Measurements from ENCODE around the gene TSPAN18. TPM values are rescaled to one million over a fixed set of nuclear protein-coding genes. Genes with fewer than 3 reads are reported as not detected.

The TSPAN18 gene
- total RNA-seq, 1 donor = 8.5 TPM

DNA sequence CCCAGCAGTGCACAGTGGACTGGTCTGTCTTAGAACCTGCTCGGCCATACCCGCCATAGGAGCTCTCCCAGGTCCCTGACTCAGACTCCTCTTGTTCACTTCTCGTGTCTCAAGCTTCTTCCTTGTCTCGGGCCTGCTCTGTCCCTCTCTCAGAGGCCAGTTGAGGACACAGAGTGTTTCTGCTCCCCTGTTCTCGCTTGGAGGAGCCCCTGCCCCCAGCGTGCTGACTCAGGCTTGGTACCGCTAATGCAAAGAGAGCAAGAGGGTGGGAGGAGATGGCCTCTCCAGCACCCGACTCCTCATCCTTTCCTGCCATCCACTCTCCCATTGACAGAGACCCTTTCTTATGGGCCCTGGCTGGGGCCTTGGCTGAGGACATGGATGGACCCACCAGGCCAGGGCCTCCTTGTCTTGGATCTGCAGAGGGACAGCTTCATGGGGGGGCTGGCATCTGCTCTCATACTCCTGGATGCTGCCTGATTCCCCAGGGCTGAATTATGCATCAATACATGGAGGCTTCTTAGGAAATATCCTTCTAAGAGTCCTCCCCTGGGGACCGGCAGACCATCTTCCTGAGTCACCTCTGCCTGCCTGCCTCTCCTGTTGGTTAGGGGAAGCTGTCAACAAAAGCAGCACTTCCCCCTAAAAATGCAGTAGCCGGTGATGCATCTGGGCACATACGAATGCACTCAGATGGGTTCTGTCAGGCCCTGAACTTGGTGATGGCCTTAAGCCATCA is 15.9 kb downstream of the TSPAN18 start:
- no peak overlapping the region for H3K4me3 ChIP-seq (ENCODE audit: low read length)
- no peaks in the 10 kb centered on the region for H3K4me1 ChIP-seq (ENCODE audit: insufficient read depth, low read length)

GRCh38 chr11:44743326-44743725 is 16.6 kb downstream of the TSPAN18 start:
- H3K4me1 ChIP-seq (ENCODE audit: insufficient read depth, low read length) = no peaks in the 10 kb centered on the region
- no peaks in the 10 kb centered on the region for H3K9me3 ChIP-seq (ENCODE audit: low read depth, low read length)
- no peaks in the 10 kb centered on the region for H3K27me3 ChIP-seq (ENCODE audit: insufficient read depth, low read length)
- no peak overlapping the region for H3K4me3 ChIP-seq (ENCODE audit: low read length)

More for the DNA sequence above, 15.9 kb downstream of the TSPAN18 start:
- Histone ChIP-seq H3K27me3 (ENCODE audit: insufficient read depth, low read length) (no peaks in the 10 kb centered on the region), H3K9me3 (ENCODE audit: low read depth, low read length) (no peaks in the 10 kb centered on the region)

GRCh38 chr11:44743959-44744557 is 17.3 kb downstream of the TSPAN18 start:
- Histone ChIP-seq H3K9me3 (ENCODE audit: low read depth, low read length) (no peaks in the 10 kb centered on the region), H3K4me1 (ENCODE audit: insufficient read depth, low read length) (no peaks in the 10 kb centered on the region), H3K27me3 (ENCODE audit: insufficient read depth, low read length) (no peaks in the 10 kb centered on the region), H3K4me3 (ENCODE audit: low read length) (no peak overlapping the region)

- Histone ChIP-seq H3K4me3 (ENCODE audit: low read length) (no peak overlapping the region), H3K27me3 (ENCODE audit: insufficient read depth, low read length) (no peaks in the 10 kb centered on the region), H3K9me3 (ENCODE audit: low read depth, low read length) (no peaks in the 10 kb centered on the region), H3K4me1 (ENCODE audit: insufficient read depth, low read length) (no peaks in the 10 kb centered on the region)
Measured at GRCh38 chr11:44746894-44747293, 20.1 kb downstream of the TSPAN18 start.

DNA sequence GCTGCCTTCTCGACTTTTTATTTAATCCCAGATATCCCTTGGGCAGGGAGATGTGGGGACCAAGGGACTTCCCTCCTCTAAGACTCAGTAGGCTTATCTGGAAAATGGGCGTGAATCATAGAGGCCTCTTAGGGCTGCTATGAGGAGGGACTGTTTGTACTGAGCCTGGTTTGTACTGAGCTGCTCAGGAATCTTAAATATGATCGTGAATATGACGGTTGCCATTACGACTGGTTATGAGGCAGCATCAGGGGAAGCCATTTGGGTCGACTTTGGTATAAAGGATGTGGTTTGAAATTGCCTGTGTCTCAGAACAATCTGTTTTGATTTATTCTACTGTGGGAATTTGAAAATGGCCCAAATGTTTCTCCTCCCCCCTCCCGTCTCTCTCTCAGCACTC is 20.6 kb downstream of the TSPAN18 start:
- no peak overlapping the region for H3K4me3 ChIP-seq (ENCODE audit: low read length)
- H3K27me3 ChIP-seq (ENCODE audit: insufficient read depth, low read length) = no peaks in the 10 kb centered on the region
- no peaks in the 10 kb centered on the region for H3K9me3 ChIP-seq (ENCODE audit: low read depth, low read length)
- no peaks in the 10 kb centered on the region for H3K4me1 ChIP-seq (ENCODE audit: insufficient read depth, low read length)

DNA sequence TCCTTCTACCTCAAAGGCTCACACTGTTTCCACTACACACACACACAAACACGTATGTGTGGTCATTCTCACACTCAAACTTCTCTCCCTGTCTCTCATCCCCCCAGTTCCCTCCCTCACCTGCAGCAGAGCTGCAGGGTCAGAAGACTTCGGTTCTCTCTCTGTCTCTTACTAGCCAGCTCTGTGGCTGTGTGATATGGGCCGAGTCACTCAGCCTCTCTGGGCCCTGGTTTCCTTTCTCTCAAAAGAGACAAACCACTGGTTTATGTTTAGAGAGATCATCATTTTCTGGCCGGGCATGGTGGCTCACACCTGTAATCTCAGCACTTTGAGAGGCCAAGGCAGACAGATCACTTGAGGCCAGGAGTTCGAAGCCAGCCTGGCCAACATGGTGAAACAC is 21.1 kb downstream of the TSPAN18 start:
- Histone ChIP-seq H3K9me3 (ENCODE audit: low read depth, low read length) (no peaks in the 10 kb centered on the region), H3K27me3 (ENCODE audit: insufficient read depth, low read length) (no peaks in the 10 kb centered on the region), H3K4me1 (ENCODE audit: insufficient read depth, low read length) (no peaks in the 10 kb centered on the region), H3K4me3 (ENCODE audit: low read length) (no peak overlapping the region)

GRCh38 chr11:44748606-44749005 is 21.8 kb downstream of the TSPAN18 start:
- H3K4me3 ChIP-seq (ENCODE audit: low read length) = no peak overlapping the region
- no peaks in the 10 kb centered on the region for H3K9me3 ChIP-seq (ENCODE audit: low read depth, low read length)
- no peaks in the 10 kb centered on the region for H3K27me3 ChIP-seq (ENCODE audit: insufficient read depth, low read length)
- no peaks in the 10 kb centered on the region for H3K4me1 ChIP-seq (ENCODE audit: insufficient read depth, low read length)

GRCh38 chr11:44749189-44749588 is 22.4 kb downstream of the TSPAN18 start:
- Histone ChIP-seq H3K4me1 (ENCODE audit: insufficient read depth, low read length) (no peaks in the 10 kb centered on the region), H3K27me3 (ENCODE audit: insufficient read depth, low read length) (no peaks in the 10 kb centered on the region), H3K4me3 (ENCODE audit: low read length) (no peak overlapping the region), H3K9me3 (ENCODE audit: low read depth, low read length) (no peaks in the 10 kb centered on the region)

- Histone ChIP-seq H3K4me3 (ENCODE audit: low read length) (no peak overlapping the region), H3K27me3 (ENCODE audit: insufficient read depth, low read length) (no peaks in the 10 kb centered on the region), H3K4me1 (ENCODE audit: insufficient read depth, low read length) (no peaks in the 10 kb centered on the region), H3K9me3 (ENCODE audit: low read depth, low read length) (no peaks in the 10 kb centered on the region)
Measured at GRCh38 chr11:44750551-44751465, 24.0 kb downstream of the TSPAN18 start.

- no peaks in the 10 kb centered on the region for H3K4me1 ChIP-seq (ENCODE audit: insufficient read depth, low read length)
- no peak overlapping the region for H3K4me3 ChIP-seq (ENCODE audit: low read length)
- no peaks in the 10 kb centered on the region for H3K9me3 ChIP-seq (ENCODE audit: low read depth, low read length)
- no peaks in the 10 kb centered on the region for H3K27me3 ChIP-seq (ENCODE audit: insufficient read depth, low read length)
Measured at GRCh38 chr11:44752300-44752699, 25.5 kb downstream of the TSPAN18 start.

DNA sequence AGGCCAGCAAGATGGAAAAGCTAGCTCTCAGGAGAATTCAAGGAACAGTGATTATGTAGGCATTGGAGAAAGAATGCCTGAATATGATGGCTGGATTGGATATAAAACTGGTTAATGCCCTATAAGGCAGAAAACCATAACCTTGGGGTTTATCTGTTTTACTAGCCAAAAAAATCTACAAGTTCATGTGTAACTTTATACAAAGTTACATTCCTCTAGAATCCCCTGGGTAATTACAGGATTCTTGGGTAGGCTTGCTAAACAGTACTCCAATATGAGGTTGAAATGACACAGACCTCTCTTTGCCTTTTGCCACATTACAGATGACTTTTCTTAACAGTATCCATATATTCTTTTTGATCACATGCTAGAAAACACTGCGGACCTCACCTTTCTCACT is 26.0 kb downstream of the TSPAN18 start:
- H3K4me1 ChIP-seq (ENCODE audit: insufficient read depth, low read length) = no peaks in the 10 kb centered on the region
- peaks cover 2% of the 10 kb centered on the region for H3K9me3 ChIP-seq (ENCODE audit: low read depth, low read length)
- no peak overlapping the region for H3K4me3 ChIP-seq (ENCODE audit: low read length)
- peaks cover 3% of the 10 kb centered on the region for H3K27me3 ChIP-seq (ENCODE audit: insufficient read depth, low read length)

GRCh38 chr11:44753961-44754645 is 27.3 kb downstream of the TSPAN18 start:
- Histone ChIP-seq H3K4me3 (ENCODE audit: low read length) (no peak overlapping the region), H3K9me3 (ENCODE audit: low read depth, low read length) (peaks cover 10% of the 10 kb centered on the region), H3K4me1 (ENCODE audit: insufficient read depth, low read length) (no peaks in the 10 kb centered on the region), H3K27me3 (ENCODE audit: insufficient read depth, low read length) (peaks cover 5% of the 10 kb centered on the region)

- Histone ChIP-seq H3K4me3 (ENCODE audit: low read length) (no peak overlapping the region), H3K9me3 (ENCODE audit: low read depth, low read length) (peaks cover 10% of the 10 kb centered on the region), H3K4me1 (ENCODE audit: insufficient read depth, low read length) (no peaks in the 10 kb centered on the region), H3K27me3 (ENCODE audit: insufficient read depth, low read length) (peaks cover 5% of the 10 kb centered on the region)
Measured at GRCh38 chr11:44754876-44755555, 28.3 kb downstream of the TSPAN18 start.

All from mononuclear cell (primary cell).